Measurements from ENCODE around the gene PDE8A.

- TF ChIP-seq, protein P1, sequence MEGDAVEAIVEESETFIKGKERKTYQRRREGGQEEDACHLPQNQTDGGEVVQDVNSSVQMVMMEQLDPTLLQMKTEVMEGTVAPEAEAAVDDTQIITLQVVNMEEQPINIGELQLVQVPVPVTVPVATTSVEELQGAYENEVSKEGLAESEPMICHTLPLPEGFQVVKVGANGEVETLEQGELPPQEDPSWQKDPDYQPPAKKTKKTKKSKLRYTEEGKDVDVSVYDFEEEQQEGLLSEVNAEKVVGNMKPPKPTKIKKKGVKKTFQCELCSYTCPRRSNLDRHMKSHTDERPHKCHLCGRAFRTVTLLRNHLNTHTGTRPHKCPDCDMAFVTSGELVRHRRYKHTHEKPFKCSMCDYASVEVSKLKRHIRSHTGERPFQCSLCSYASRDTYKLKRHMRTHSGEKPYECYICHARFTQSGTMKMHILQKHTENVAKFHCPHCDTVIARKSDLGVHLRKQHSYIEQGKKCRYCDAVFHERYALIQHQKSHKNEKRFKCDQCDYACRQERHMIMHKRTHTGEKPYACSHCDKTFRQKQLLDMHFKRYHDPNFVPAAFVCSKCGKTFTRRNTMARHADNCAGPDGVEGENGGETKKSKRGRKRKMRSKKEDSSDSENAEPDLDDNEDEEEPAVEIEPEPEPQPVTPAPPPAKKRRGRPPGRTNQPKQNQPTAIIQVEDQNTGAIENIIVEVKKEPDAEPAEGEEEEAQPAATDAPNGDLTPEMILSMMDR (IDR thresholded peaks at IDR 0.05; ENCODE audit: poor library complexity) = no peak
- TF ChIP-seq EZH2phosphoT487 (IDR thresholded peaks at IDR 0.05; ENCODE audit: low read depth, severe bottlenecking, unreplicated experiment) (no peak), EZH2 (IDR thresholded peaks at IDR 0.05; ENCODE audit: borderline replicate concordance) (no peak)
These were observed 160.1 kb downstream of the PDE8A start for GRCh38 chr15:85141726-85142125.
